ENCODE measurements around the gene C2CD2.

C2CD2 gene

GRCh38 chr21:41970106-41970391, 16.2 kb upstream of the C2CD2 start:
- no peak for ATAC-seq
- TF ChIP-seq POU6F1 (CRISPR knock-in tag; IDR thresholded peaks at IDR 0.05; ENCODE audit: borderline replicate concordance, low read depth), result no peak
- TF ChIP-seq PATZ1 (CRISPR knock-in tag; IDR thresholded peaks at IDR 0.05; ENCODE audit: borderline replicate concordance), result no peak
- TF ChIP-seq ZFP3 (CRISPR knock-in tag; IDR thresholded peaks at IDR 0.05), result no peak
- no peak for TF ChIP-seq PPARA (CRISPR knock-in tag; IDR thresholded peaks at IDR 0.05; ENCODE audit: borderline replicate concordance)
- TF ChIP-seq GLIS3 (CRISPR knock-in tag; IDR thresholded peaks at IDR 0.05), result no peak
- TF ChIP-seq ZC3H10 (CRISPR knock-in tag; IDR thresholded peaks at IDR 0.05), result no peak
- TF ChIP-seq TCF4 (CRISPR knock-in tag; IDR thresholded peaks at IDR 0.05; ENCODE audit: borderline replicate concordance), result no peak
- TF ChIP-seq TOX (CRISPR knock-in tag; IDR thresholded peaks at IDR 0.05; ENCODE audit: borderline replicate concordance), result no peak
- TF ChIP-seq ZFP30 (CRISPR knock-in tag; IDR thresholded peaks at IDR 0.05), result no peak
- TF ChIP-seq ARNTL (CRISPR knock-in tag; IDR thresholded peaks at IDR 0.05; ENCODE audit: borderline replicate concordance, low read depth), result no peak
- TF ChIP-seq SNAI2 (CRISPR knock-in tag; IDR thresholded peaks at IDR 0.05), result no peak
- no peak for TF ChIP-seq RARB (CRISPR knock-in tag; IDR thresholded peaks at IDR 0.05)
- TF ChIP-seq ZNF8 (CRISPR knock-in tag; IDR thresholded peaks at IDR 0.05), result no peak
- TF ChIP-seq CSRNP3 (CRISPR knock-in tag; IDR thresholded peaks at IDR 0.05), result no peak
- no peak for TF ChIP-seq CREB5 (CRISPR knock-in tag; IDR thresholded peaks at IDR 0.05; ENCODE audit: low read depth)
- TF ChIP-seq ESRRG (CRISPR knock-in tag; IDR thresholded peaks at IDR 0.05), result no peak

- ATAC-seq, result no peak
- TF ChIP-seq ARNTL (CRISPR knock-in tag; IDR thresholded peaks at IDR 0.05; ENCODE audit: borderline replicate concordance, low read depth) (no peak), ZNF8 (CRISPR knock-in tag; IDR thresholded peaks at IDR 0.05) (no peak), CSDC2 (CRISPR knock-in tag; IDR thresholded peaks at IDR 0.05) (no peak), RARB (CRISPR knock-in tag; IDR thresholded peaks at IDR 0.05) (no peak), GLIS3 (CRISPR knock-in tag; IDR thresholded peaks at IDR 0.05) (no peak), POU6F1 (CRISPR knock-in tag; IDR thresholded peaks at IDR 0.05; ENCODE audit: borderline replicate concordance, low read depth) (no peak), ESRRG (CRISPR knock-in tag; IDR thresholded peaks at IDR 0.05) (no peak), PPARA (CRISPR knock-in tag; IDR thresholded peaks at IDR 0.05; ENCODE audit: borderline replicate concordance) (no peak), BACH2 (CRISPR knock-in tag; IDR thresholded peaks at IDR 0.05; ENCODE audit: borderline replicate concordance) (no peak), PATZ1 (CRISPR knock-in tag; IDR thresholded peaks at IDR 0.05; ENCODE audit: borderline replicate concordance) (no peak), OSR1 (CRISPR knock-in tag; IDR thresholded peaks at IDR 0.05) (no peak), CSRNP3 (CRISPR knock-in tag; IDR thresholded peaks at IDR 0.05) (no peak), ZFP3 (CRISPR knock-in tag; IDR thresholded peaks at IDR 0.05) (no peak), TOX (CRISPR knock-in tag; IDR thresholded peaks at IDR 0.05; ENCODE audit: borderline replicate concordance) (no peak)
These were observed 13.9 kb upstream of the C2CD2 start for GRCh38 chr21:41967708-41968107.

All from SK-N-SH treated with all-trans-retinoic acid at 6 μM for 48 hours (cell line).